ENCODE data around the gene OR2S2.
"Not testable (repeated sequence)": the region's sequence is repeated elsewhere in the genome, so short reads cannot be mapped to it uniquely, and the experiment has no call there.

Gene OR2S2

DNA sequence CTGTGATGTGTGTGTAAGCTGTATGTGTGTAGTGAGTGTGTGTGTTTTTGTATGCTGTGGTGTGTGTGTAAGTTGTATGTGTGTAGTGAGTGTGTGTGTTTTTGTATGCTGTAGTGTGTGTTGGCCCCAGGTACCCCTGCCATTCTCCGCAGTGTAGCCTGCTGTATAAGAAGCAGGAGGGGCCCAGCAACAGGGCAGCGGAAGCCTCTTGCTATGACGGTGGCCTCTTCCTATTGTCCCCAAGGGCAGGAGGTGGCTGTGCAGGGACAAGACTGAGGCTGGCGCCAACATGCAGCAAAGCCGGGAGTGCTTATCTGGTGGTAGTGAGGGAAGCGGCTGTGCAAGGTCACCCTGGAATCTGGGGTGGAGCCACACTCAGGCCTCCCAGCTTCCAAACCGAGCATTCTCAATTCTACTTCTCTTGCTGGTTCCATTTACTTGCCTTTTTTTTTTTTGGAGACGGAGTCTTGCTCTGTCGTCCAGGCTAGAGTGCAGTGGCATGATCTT, 43.6 kb downstream of the OR2S2 start:
- no peak overlapping the region for H3K27ac ChIP-seq
- TF ChIP-seq, protein P1, sequence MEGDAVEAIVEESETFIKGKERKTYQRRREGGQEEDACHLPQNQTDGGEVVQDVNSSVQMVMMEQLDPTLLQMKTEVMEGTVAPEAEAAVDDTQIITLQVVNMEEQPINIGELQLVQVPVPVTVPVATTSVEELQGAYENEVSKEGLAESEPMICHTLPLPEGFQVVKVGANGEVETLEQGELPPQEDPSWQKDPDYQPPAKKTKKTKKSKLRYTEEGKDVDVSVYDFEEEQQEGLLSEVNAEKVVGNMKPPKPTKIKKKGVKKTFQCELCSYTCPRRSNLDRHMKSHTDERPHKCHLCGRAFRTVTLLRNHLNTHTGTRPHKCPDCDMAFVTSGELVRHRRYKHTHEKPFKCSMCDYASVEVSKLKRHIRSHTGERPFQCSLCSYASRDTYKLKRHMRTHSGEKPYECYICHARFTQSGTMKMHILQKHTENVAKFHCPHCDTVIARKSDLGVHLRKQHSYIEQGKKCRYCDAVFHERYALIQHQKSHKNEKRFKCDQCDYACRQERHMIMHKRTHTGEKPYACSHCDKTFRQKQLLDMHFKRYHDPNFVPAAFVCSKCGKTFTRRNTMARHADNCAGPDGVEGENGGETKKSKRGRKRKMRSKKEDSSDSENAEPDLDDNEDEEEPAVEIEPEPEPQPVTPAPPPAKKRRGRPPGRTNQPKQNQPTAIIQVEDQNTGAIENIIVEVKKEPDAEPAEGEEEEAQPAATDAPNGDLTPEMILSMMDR (IDR thresholded peaks at IDR 0.05), result no peak
- no peaks in the 10 kb centered on the region for H3K4me1 ChIP-seq (ENCODE audit: control insufficient read depth in 1 of 2, insufficient read depth in 1 of 2, low read depth in 1 of 2, low read length in 1 of 2)
- H3K36me3 ChIP-seq, result no peaks in the 10 kb centered on the region
- peaks cover 33% of the 10 kb centered on the region for H3K27me3 ChIP-seq
- H3K9me3 ChIP-seq, result no peaks in the 10 kb centered on the region
- H3K4me3 ChIP-seq (ENCODE audit: low read depth in 1 of 2, low read length in 1 of 2), result no peak overlapping the region

DNA sequence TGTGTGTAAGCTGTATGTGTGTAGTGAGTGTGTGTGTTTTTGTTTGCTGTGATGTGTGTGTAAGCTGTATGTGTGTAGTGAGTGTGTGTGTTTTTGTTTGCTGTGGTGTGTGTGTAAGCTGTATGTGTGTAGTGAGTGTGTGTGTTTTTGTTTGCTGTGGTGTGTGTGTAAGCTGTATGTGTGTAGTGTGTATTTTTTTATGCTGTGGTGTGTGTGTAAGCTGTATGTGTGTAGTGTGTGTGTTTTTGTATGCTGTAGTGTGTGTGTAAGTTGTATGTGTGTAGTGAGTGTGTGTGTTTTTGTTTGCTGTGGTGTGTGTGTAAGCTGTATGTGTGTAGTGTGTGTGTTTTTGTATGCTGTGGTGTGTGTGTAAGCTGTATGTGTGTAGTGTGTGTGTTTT, 44.5 kb downstream of the OR2S2 start:
- not testable (repeated sequence) for H3K4me3 ChIP-seq (ENCODE audit: low read depth in 1 of 2, low read length in 1 of 2); H3K4me1 ChIP-seq (ENCODE audit: control insufficient read depth in 1 of 2, insufficient read depth in 1 of 2, low read depth in 1 of 2, low read length in 1 of 2); H3K27ac ChIP-seq; H3K36me3 ChIP-seq; H3K9me3 ChIP-seq
- peaks cover 43% of the 10 kb centered on the region for H3K27me3 ChIP-seq

DNA sequence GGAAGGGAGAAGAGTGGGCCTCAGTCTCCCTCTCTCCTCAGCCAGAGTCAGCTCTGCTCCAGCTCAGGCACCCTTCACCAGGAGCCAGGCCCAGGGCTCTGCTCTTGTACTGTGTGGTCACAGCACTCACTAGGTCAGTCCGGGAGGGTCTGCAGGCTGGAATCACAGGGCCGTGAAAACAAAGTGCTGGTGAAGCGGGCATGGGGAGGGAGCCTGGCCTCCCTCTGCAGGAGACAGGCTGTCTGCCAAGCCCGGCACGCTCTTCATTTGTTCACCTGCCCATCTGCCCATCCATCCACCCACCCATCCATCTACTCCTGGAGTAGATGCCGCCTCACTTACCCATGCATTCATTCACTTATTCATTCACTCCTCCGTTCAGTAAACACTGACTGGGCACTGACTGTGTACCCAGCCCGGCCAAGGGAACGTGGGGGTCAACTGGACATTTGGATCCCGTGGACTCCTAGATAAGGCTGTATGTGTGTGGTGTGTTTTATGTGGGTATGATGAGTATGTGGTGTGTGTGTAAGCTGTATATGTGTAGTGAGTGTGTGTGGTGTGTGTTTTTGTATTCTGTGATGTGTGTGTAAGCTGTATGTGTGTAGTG, 45.1 kb downstream of the OR2S2 start:
- Histone ChIP-seq H3K27ac (no peak overlapping the region), H3K4me1 (ENCODE audit: control insufficient read depth in 1 of 2, insufficient read depth in 1 of 2, low read depth in 1 of 2, low read length in 1 of 2) (peaks cover 0 to 3% of the 10 kb centered on the region in 2 experiments), H3K4me3 (ENCODE audit: low read depth in 1 of 2, low read length in 1 of 2) (no peak overlapping the region), H3K27me3 (peaks cover 48% of the 10 kb centered on the region), H3K36me3 (no peaks in the 10 kb centered on the region), H3K9me3 (no peaks in the 10 kb centered on the region)
- TF ChIP-seq, protein P1 (IDR thresholded peaks at IDR 0.05), result no peak

DNA sequence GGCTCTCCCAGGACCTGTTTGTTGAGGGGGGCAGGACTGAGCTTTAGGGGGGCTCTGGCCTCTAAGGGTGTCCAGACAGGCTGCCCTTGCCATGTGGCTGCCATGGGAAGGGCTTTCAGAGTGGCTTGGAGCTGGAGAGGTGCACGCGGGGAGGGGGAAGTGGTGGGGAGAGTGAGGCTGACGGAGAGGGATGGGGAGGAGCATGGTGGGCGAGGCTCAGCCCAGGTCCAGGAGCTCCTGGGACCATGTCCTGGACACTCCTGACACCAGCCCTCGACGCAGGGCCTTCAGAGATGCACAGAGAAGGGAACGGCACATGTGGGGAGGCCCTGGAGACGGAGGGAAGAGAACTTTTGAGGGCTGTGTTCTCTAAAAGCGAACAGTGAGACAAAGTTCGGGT, 46.3 kb downstream of the OR2S2 start:
- no peaks in the 10 kb centered on the region for H3K36me3 ChIP-seq
- H3K4me3 ChIP-seq (ENCODE audit: low read depth in 1 of 2, low read length in 1 of 2), result no peak overlapping the region
- peaks cover 0 to 3% of the 10 kb centered on the region in 2 experiments for H3K4me1 ChIP-seq (ENCODE audit: control insufficient read depth in 1 of 2, insufficient read depth in 1 of 2, low read depth in 1 of 2, low read length in 1 of 2)
- TF ChIP-seq, protein P1 (IDR thresholded peaks at IDR 0.05), result no peak
- no peak overlapping the region for H3K27ac ChIP-seq
- H3K9me3 ChIP-seq, result no peaks in the 10 kb centered on the region
- peaks cover 59% of the 10 kb centered on the region for H3K27me3 ChIP-seq

DNA sequence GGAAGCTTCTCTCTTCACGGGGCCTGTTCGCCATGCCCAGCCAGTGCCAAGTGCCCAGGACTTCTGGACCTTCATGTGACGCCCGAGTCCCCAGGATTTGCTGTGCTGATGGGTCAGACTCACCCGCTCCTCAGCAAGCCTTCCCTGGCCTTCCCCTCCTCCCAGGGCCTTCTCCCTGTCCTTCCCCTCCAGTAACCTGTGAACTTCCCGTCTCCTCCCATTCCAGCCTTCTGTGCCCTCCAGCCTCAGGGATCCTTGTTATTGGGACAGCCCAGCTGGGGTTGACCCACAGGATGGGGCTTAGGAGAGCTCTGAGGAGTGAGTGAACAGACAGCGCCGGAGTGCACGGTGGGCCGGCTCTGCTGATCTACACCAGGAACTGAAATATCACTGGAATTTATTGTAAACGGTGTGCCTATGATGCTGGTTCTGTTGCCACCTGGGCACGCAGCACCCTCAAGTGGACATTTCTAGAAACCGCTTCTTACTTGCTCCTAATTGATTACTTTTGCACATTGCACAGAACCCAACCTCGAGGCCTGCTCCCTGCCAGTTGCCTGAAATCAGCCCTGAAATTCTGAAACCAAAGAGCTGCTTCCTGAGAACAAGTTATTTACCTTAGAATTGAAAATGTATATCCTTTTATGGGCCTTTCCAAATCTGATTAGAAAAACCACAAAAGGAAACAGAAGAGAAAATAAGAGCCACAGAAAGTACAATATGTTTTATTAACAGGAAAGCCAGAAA, 47.2 kb downstream of the OR2S2 start:
- TF ChIP-seq, protein P1 (IDR thresholded peaks at IDR 0.05), result no peak
- Histone ChIP-seq H3K36me3 (no peaks in the 10 kb centered on the region), H3K27me3 (peaks cover 66% of the 10 kb centered on the region), H3K4me3 (ENCODE audit: low read depth in 1 of 2, low read length in 1 of 2) (no peak overlapping the region), H3K4me1 (ENCODE audit: control insufficient read depth in 1 of 2, insufficient read depth in 1 of 2, low read depth in 1 of 2, low read length in 1 of 2) (peaks cover 0 to 3% of the 10 kb centered on the region in 2 experiments), H3K9me3 (no peaks in the 10 kb centered on the region), H3K27ac (no peak overlapping the region)
